Liver (tissue), 9 donors: ENCODE data around the gene KCNK7. TPM values are rescaled to one million over a fixed set of nuclear protein-coding genes. Genes with fewer than 3 reads are reported as not detected.

Experiments used
- DNase-seq: peaks from one replicate; pipeline ENCODE4 v3.0.0-alpha.2; 2017; ENCODE audit warnings: low spot score
- H3K27ac ChIP-seq, 2 donors: one replicate each; pipeline ENCODE4 v1.7.0; 2013; ENCODE audit warnings: inconsistent platforms in 2 of 2, low read length in 2 of 2, control low read depth in 1 of 2, low read depth in 1 of 2, mild to moderate bottlenecking in 1 of 2
- H3K27me3 ChIP-seq, 4 donors: one replicate each; pipeline versions ENCODE4 v1.6.1 to v1.7.0; 2013; ENCODE audit warnings: low read length in 3 of 4, inconsistent platforms in 1 of 4, mild to moderate bottlenecking in 1 of 4, moderate library complexity in 1 of 4; ENCODE audit not compliant: control insufficient read depth in 4 of 4, insufficient read depth in 4 of 4
- H3K36me3 ChIP-seq, 4 donors: one replicate each; pipeline versions ENCODE4 v1.6.1 to v1.7.0; 2013; ENCODE audit warnings: low read length in 3 of 4, mild to moderate bottlenecking in 3 of 4, low read depth in 1 of 4, moderate library complexity in 1 of 4; ENCODE audit not compliant: control insufficient read depth in 4 of 4, insufficient read depth in 3 of 4
- H3K4me1 ChIP-seq, 4 donors: one replicate each; pipeline versions ENCODE4 v1.6.1 to v1.7.0; 2013; ENCODE audit warnings: low read length in 3 of 4, mild to moderate bottlenecking in 3 of 4, moderate library complexity in 1 of 4; ENCODE audit not compliant: control insufficient read depth in 4 of 4, insufficient read depth in 4 of 4
- H3K4me3 ChIP-seq, 3 donors: one replicate each; pipeline versions ENCODE4 v1.6.1 to v1.7.0; 2013; ENCODE audit warnings: low read length in 3 of 3, control low read depth in 1 of 3, low read depth in 1 of 3, mild to moderate bottlenecking in 1 of 3
- H3K9ac ChIP-seq, 2 donors: one replicate each; pipeline ENCODE4 v1.7.0; 2013; ENCODE audit warnings: low read length in 2 of 2, mild to moderate bottlenecking in 2 of 2, moderate library complexity in 2 of 2, control low read depth in 1 of 2, low read depth in 1 of 2
- H3K9me3 ChIP-seq, 4 donors: one replicate each; pipeline versions ENCODE4 v1.6.1 to v1.7.0; 2013; ENCODE audit warnings: low read length in 3 of 4; ENCODE audit not compliant: control insufficient read depth in 4 of 4
- ATF3 ChIP-seq: IDR thresholded peaks from 2 replicates; pipeline ENCODE4 v1.6.1; 2016; ENCODE audit warnings: antibody characterized with exemption
- EGR1 ChIP-seq, 2 donors: IDR thresholded peaks; 2 replicates each; pipeline ENCODE4 v1.6.1; 2016 to 2018; ENCODE audit warnings: antibody characterized with exemption in 2 of 2, low read depth in 2 of 2
- FOXA1 ChIP-seq: IDR thresholded peaks from 2 replicates; pipeline ENCODE4 v1.6.1; 2016; ENCODE audit warnings: antibody characterized with exemption
- FOXA2 ChIP-seq: IDR thresholded peaks from 2 replicates; pipeline ENCODE4 v1.6.1; 2016; ENCODE audit warnings: antibody characterized with exemption
- GABPA ChIP-seq, 2 donors: IDR thresholded peaks in 1 of 2; conservative IDR thresholded peaks in 1 of 2; 2 replicates each; pipeline ENCODE4 v1.6.1; 2016; ENCODE audit warnings: antibody characterized with exemption in 2 of 2, mild to moderate bottlenecking in 1 of 2, moderate library complexity in 1 of 2
- HNF4A ChIP-seq, 2 donors: conservative IDR thresholded peaks; 2 replicates each; pipeline ENCODE4 v1.6.1; 2016; ENCODE audit warnings: antibody characterized with exemption in 2 of 2, mild to moderate bottlenecking in 2 of 2
- HNF4G ChIP-seq: IDR thresholded peaks from 2 replicates; pipeline ENCODE4 v1.6.1; 2016; ENCODE audit warnings: antibody characterized with exemption
- JUND ChIP-seq, 2 donors: IDR thresholded peaks; 2 replicates each; pipeline ENCODE4 v1.6.1; 2016; ENCODE audit warnings: antibody characterized with exemption in 2 of 2
- MAX ChIP-seq: IDR thresholded peaks from 2 replicates; pipeline ENCODE4 v1.6.1; 2016; ENCODE audit warnings: antibody characterized with exemption
- NR2F2 ChIP-seq: IDR thresholded peaks from 2 replicates; pipeline ENCODE4 v1.6.1; 2016; ENCODE audit warnings: antibody characterized with exemption
- RAD21 ChIP-seq, 2 donors: IDR thresholded peaks; 2 replicates each; pipeline ENCODE4 v1.6.1; 2016; ENCODE audit warnings: antibody characterized with exemption in 2 of 2, mild to moderate bottlenecking in 2 of 2
- RXRA ChIP-seq, 2 donors: IDR thresholded peaks; 2 replicates each; pipeline ENCODE4 v1.6.1; 2017 to 2018; ENCODE audit warnings: antibody characterized with exemption in 2 of 2, mild to moderate bottlenecking in 1 of 2
- SP1 ChIP-seq: IDR thresholded peaks from 2 replicates; pipeline ENCODE4 v1.6.1; 2018; ENCODE audit warnings: antibody characterized with exemption, mild to moderate bottlenecking
- TAF1 ChIP-seq: conservative IDR thresholded peaks from 2 replicates; pipeline ENCODE4 v1.6.1; 2016; ENCODE audit warnings: antibody characterized with exemption, mild to moderate bottlenecking
- ZBTB33 ChIP-seq: IDR thresholded peaks from 2 replicates; pipeline ENCODE4 v1.6.1; 2016; ENCODE audit warnings: antibody characterized with exemption
- WGBS: extraction: QIAGEN DNeasy Blood & Tissue Kit; methylation state at CpG from one replicate; pipeline ENCODE4 v1.1.7; 2013; 5-methylcytosine and 5-hydroxymethylcytosine counted together
- polyA plus RNA-seq, 2 donors: library from polyadenylated mRNA; stranded (reverse) in 1 of 2; unstranded in 1 of 2; fragments of 200-250 nt in 1 of 2; fragments of >200 nt in 1 of 2; fragmentation: Nextera tagmentation in 1 of 2; extraction: Ambion mirVana in 1 of 2; gene quantifications; one replicate each; pipeline versions ENCODE4 v1.2.1 to v1.2.3, GENCODE V29; 2013 to 2015
- total RNA-seq, 2 donors: library from RNA; depleted of rRNA; stranded (reverse); fragments of >200 nt; gene quantifications; one replicate each; pipeline ENCODE4 v1.2.3, GENCODE V29; 2014
- donor health status: healthy.
- donor health status: healthy.
- donor health status: healthy.
- donor health status: healthy.
- donor health status: healthy.

Gene KCNK7
- total and polyA plus RNA-seq, 4 donors = 0.14 to 0.32 (median 0.24) TPM

- Histone ChIP-seq H3K9me3 (no peaks in the 10 kb centered on the region), H3K4me1 (peaks cover 15 to 53% (median 22%) of the 10 kb centered on the region in 4 donors), H3K9ac (peak overlapping the region in 1 of 2 donors; percentile 34), H3K27me3 (no peaks in the 10 kb centered on the region), H3K36me3 (peaks cover 0 to 4% (median 0%) of the 10 kb centered on the region in 4 donors), H3K27ac (peak overlapping the region; percentile 37 to 76), H3K4me3 (peak overlapping the region in 1 of 3 donors; percentile 67)
- TF ChIP-seq RAD21 (IDR thresholded peaks at IDR 0.05) = no peak
- no peak for TF ChIP-seq ZBTB33
- TF ChIP-seq JUND (IDR thresholded peaks at IDR 0.05) = no peak
- TF ChIP-seq ATF3 = no peak
- 88% methylated on average over 12 of the region's 12 CpGs for WGBS
- DNase-seq = no peak
Observed at GRCh38 chr11:65556470-65557279, 38.9 kb downstream of the KCNK7 start.

- H3K36me3 ChIP-seq = peaks cover 0 to 4% (median 0%) of the 10 kb centered on the region in 4 donors
- peaks cover 13 to 55% (median 25%) of the 10 kb centered on the region in 4 donors for H3K4me1 ChIP-seq
- WGBS = 54% methylated on average over 6 of the region's 6 CpGs
- DNase-seq = no peak
- H3K4me3 ChIP-seq = no peak overlapping the region
- no peak for TF ChIP-seq EGR1 (IDR thresholded peaks at IDR 0.05; ENCODE audit: low read depth in 2 of 2)
- TF ChIP-seq FOXA2 = no peak
- TF ChIP-seq JUND (IDR thresholded peaks at IDR 0.05) = peak in 1 of 2 donors; percentile 67
- TF ChIP-seq HNF4A (conservative IDR thresholded peaks at IDR 0.05) = peak in 1 of 2 donors; percentile 29
- peak; percentile 18 for TF ChIP-seq NR2F2
- no peak for TF ChIP-seq ATF3
- no peak for TF ChIP-seq ZBTB33
- peak; percentile 12 to 77 for TF ChIP-seq RXRA (IDR thresholded peaks at IDR 0.05)
- no peaks in the 10 kb centered on the region for H3K27me3 ChIP-seq
- H3K9me3 ChIP-seq = no peaks in the 10 kb centered on the region
- no peak overlapping the region for H3K9ac ChIP-seq
- H3K27ac ChIP-seq = peak overlapping the region in 1 of 2 donors; percentile 19
Observed at GRCh38 chr11:65555693-65556231, 39.8 kb downstream of the KCNK7 start.

GRCh38 chr11:65554842-65555430, 40.7 kb downstream of the KCNK7 start:
- Histone ChIP-seq H3K4me1 (peaks cover 9 to 51% (median 24%) of the 10 kb centered on the region in 4 donors), H3K4me3 (no peak overlapping the region), H3K27ac (peak overlapping the region in 1 of 2 donors; percentile 19), H3K27me3 (no peaks in the 10 kb centered on the region), H3K9ac (peak overlapping the region in 1 of 2 donors; percentile 47), H3K36me3 (peaks cover 0 to 4% (median 0%) of the 10 kb centered on the region in 4 donors), H3K9me3 (no peaks in the 10 kb centered on the region)
- WGBS = 94% methylated on average over 4 of the region's 4 CpGs
- DNase-seq = no peak
- TF ChIP-seq ATF3 (no peak), RAD21 (IDR thresholded peaks at IDR 0.05) (no peak), RXRA (IDR thresholded peaks at IDR 0.05) (no peak), SP1 (no peak), EGR1 (IDR thresholded peaks at IDR 0.05; ENCODE audit: low read depth in 2 of 2) (no peak), GABPA (IDR thresholded peaks at IDR 0.05 in 1 of 2, conservative IDR thresholded peaks at IDR 0.05 in 1 of 2) (no peak), FOXA1 (no peak), MAX (no peak), HNF4G (no peak), TAF1 (no peak), ZBTB33 (no peak)
